ENCODE measurements around the gene DAB1.

DNA sequence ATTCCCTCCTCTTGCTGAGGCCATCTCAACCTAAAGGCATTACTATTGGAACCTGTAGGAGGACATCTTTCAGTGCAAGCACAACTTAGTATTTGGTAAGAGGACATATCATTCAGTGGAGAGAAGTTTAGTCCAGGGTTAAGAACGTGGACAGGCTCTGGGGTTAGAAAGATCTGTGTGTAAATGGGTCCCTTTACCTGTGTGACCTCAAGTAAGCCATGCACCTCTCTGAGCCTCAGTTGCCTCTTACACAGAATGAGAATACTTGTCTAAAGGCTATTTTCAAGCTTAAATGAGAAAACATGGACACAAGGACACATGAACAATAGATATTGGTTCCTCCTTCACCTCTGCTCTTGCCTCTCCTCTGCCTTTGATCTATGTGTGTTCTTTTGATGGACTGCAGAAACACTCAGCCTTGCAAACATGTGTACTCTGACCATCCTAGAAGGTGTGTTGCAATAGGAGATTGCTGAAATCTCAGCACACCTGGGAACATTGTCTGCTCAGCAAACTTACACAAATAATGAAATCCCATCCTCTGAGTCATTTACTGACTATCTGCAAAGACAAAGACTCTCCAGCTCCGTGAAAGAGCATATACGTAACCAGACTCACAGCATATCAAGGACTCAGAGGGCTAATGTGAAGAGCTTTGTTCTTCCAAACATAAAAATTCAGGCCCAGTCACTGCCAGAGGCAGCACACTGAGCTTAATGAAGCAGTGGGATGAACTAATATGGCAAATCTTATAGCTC, 143.8 kb downstream of the DAB1 start:
- TF ChIP-seq POLR2AphosphoS5 (IDR thresholded peaks at IDR 0.05) (no peak), MXI1 (conservative IDR thresholded peaks at IDR 0.05; ENCODE audit: poor library complexity, severe bottlenecking) (no peak), TAF1 (IDR thresholded peaks at IDR 0.05; ENCODE audit: low read depth) (no peak), EP300 (conservative IDR thresholded peaks at IDR 0.05; ENCODE audit: poor library complexity, severe bottlenecking) (no peak), EZH2 (IDR thresholded peaks at IDR 0.05; ENCODE audit: borderline replicate concordance, insufficient read depth, low read length, poor library complexity, severe bottlenecking) (no peak), RAD21 (conservative IDR thresholded peaks at IDR 0.05) (no peak), SMC3 (conservative IDR thresholded peaks at IDR 0.05; ENCODE audit: poor library complexity) (no peak)
- TF ChIP-seq, protein P1, sequence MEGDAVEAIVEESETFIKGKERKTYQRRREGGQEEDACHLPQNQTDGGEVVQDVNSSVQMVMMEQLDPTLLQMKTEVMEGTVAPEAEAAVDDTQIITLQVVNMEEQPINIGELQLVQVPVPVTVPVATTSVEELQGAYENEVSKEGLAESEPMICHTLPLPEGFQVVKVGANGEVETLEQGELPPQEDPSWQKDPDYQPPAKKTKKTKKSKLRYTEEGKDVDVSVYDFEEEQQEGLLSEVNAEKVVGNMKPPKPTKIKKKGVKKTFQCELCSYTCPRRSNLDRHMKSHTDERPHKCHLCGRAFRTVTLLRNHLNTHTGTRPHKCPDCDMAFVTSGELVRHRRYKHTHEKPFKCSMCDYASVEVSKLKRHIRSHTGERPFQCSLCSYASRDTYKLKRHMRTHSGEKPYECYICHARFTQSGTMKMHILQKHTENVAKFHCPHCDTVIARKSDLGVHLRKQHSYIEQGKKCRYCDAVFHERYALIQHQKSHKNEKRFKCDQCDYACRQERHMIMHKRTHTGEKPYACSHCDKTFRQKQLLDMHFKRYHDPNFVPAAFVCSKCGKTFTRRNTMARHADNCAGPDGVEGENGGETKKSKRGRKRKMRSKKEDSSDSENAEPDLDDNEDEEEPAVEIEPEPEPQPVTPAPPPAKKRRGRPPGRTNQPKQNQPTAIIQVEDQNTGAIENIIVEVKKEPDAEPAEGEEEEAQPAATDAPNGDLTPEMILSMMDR (IDR thresholded peaks at IDR 0.05; ENCODE audit: poor library complexity, severe bottlenecking) = no peak
- TF ChIP-seq, protein P2, sequence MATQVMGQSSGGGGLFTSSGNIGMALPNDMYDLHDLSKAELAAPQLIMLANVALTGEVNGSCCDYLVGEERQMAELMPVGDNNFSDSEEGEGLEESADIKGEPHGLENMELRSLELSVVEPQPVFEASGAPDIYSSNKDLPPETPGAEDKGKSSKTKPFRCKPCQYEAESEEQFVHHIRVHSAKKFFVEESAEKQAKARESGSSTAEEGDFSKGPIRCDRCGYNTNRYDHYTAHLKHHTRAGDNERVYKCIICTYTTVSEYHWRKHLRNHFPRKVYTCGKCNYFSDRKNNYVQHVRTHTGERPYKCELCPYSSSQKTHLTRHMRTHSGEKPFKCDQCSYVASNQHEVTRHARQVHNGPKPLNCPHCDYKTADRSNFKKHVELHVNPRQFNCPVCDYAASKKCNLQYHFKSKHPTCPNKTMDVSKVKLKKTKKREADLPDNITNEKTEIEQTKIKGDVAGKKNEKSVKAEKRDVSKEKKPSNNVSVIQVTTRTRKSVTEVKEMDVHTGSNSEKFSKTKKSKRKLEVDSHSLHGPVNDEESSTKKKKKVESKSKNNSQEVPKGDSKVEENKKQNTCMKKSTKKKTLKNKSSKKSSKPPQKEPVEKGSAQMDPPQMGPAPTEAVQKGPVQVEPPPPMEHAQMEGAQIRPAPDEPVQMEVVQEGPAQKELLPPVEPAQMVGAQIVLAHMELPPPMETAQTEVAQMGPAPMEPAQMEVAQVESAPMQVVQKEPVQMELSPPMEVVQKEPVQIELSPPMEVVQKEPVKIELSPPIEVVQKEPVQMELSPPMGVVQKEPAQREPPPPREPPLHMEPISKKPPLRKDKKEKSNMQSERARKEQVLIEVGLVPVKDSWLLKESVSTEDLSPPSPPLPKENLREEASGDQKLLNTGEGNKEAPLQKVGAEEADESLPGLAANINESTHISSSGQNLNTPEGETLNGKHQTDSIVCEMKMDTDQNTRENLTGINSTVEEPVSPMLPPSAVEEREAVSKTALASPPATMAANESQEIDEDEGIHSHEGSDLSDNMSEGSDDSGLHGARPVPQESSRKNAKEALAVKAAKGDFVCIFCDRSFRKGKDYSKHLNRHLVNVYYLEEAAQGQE (IDR thresholded peaks at IDR 0.05; ENCODE audit: borderline replicate concordance) = no peak

All from neural cell (in vitro differentiated cells).